22Rv1 (cell line): ENCODE results near the gene DTNA.

ENCODE experiments used
- ZFX ChIP-seq: fragments of 450-650 bp; IDR thresholded peaks from 2 replicates; pipeline ENCODE4 v1.6.1; 2017; ENCODE audit warnings: antibody characterized with exemption, borderline replicate concordance
- TF ChIP-seq, protein P1 (sequence below): fragments of 450-650 bp; IDR thresholded peaks from 2 replicates; pipeline ENCODE4 v1.5.1; 2017; ENCODE audit warnings: mild to moderate bottlenecking

DNA sequence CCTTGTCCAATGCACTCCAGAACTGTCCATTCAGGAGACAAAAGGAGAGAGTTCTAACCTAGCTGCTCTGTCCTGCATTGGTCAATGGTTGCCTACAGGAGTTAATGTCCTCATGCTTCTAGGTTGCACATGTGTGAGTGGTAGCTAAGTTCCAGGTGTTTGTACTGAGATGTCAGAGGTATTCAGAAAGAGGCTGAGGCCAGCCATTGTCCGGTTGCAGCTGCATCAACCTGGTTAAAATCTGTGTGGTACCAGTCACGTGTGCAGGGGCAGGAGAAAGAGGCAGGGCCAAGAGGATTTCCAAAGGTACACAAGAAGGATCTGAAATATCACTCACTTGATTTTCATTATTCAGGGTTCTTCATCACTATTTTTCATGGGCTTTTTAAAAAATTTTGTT, 70.8 kb downstream of the DTNA start:
- TF ChIP-seq, protein P1, sequence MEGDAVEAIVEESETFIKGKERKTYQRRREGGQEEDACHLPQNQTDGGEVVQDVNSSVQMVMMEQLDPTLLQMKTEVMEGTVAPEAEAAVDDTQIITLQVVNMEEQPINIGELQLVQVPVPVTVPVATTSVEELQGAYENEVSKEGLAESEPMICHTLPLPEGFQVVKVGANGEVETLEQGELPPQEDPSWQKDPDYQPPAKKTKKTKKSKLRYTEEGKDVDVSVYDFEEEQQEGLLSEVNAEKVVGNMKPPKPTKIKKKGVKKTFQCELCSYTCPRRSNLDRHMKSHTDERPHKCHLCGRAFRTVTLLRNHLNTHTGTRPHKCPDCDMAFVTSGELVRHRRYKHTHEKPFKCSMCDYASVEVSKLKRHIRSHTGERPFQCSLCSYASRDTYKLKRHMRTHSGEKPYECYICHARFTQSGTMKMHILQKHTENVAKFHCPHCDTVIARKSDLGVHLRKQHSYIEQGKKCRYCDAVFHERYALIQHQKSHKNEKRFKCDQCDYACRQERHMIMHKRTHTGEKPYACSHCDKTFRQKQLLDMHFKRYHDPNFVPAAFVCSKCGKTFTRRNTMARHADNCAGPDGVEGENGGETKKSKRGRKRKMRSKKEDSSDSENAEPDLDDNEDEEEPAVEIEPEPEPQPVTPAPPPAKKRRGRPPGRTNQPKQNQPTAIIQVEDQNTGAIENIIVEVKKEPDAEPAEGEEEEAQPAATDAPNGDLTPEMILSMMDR, result no peak
- TF ChIP-seq ZFX, result no peak
